ENCODE measurements around the gene STON2. TPM values are rescaled to one million over a fixed set of nuclear protein-coding genes. Genes with fewer than 3 reads are reported as not detected.

Gene STON2
- total and polyA plus RNA-seq, 9 donors = 4.8 to 28.7 (median 17.3) TPM

- DNase-seq = no peak
- Histone ChIP-seq H3K27me3 (no peaks in the 10 kb centered on the region), H3K27ac (no peak overlapping the region), H3K9me3 (no peaks in the 10 kb centered on the region), H3K36me3 (no peaks in the 10 kb centered on the region), H3K4me1 (ENCODE audit: insufficient read depth) (no peaks in the 10 kb centered on the region), H3K4me3 (no peak overlapping the region)
- TF ChIP-seq, protein P1, sequence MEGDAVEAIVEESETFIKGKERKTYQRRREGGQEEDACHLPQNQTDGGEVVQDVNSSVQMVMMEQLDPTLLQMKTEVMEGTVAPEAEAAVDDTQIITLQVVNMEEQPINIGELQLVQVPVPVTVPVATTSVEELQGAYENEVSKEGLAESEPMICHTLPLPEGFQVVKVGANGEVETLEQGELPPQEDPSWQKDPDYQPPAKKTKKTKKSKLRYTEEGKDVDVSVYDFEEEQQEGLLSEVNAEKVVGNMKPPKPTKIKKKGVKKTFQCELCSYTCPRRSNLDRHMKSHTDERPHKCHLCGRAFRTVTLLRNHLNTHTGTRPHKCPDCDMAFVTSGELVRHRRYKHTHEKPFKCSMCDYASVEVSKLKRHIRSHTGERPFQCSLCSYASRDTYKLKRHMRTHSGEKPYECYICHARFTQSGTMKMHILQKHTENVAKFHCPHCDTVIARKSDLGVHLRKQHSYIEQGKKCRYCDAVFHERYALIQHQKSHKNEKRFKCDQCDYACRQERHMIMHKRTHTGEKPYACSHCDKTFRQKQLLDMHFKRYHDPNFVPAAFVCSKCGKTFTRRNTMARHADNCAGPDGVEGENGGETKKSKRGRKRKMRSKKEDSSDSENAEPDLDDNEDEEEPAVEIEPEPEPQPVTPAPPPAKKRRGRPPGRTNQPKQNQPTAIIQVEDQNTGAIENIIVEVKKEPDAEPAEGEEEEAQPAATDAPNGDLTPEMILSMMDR (IDR thresholded peaks at IDR 0.05) = no peak
- no peak for TF ChIP-seq POLR2A (IDR thresholded peaks at IDR 0.05)
- TF ChIP-seq EP300 (IDR thresholded peaks at IDR 0.05) = no peak
- intact Hi-C loops (cut with DNase I) = no loop called here
- WGBS, 3 donors = 60 to 75% (median 68%) methylated on average over 4 of the region's 4 CpGs
Observed at GRCh38 chr14:81331229-81332021, 68.7 kb downstream of the STON2 start.

DNA sequence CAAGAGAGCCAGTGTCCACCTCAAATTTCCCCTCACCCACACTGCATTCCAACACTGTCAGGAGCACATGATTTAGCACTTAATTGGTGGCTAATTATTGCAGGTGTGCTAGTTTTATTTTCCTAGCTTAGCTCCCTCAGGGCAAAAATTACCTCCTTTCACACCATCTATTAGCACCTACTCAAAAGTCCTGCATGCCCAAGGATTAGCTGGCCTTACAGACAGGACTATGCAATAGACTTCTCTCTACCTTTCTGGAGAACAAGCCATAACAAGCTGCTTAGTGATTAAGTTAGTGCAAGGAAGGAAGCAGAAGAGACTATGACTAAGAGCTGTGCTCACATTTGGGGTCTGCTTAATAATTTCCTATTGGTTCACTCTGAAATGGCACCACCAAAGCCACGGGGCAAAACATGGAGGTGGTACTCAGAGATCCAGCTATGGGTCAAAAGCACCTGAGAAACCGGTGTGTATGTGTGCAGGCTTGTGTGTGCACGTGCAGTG lies 69.5 kb downstream of the STON2 start:
- intact Hi-C loops (cut with DNase I) = no loop called here
- Histone ChIP-seq H3K4me1 (ENCODE audit: insufficient read depth) (no peaks in the 10 kb centered on the region), H3K36me3 (no peaks in the 10 kb centered on the region), H3K4me3 (no peak overlapping the region), H3K9me3 (no peaks in the 10 kb centered on the region), H3K27me3 (no peaks in the 10 kb centered on the region), H3K27ac (no peak overlapping the region)
- WGBS, 3 donors = 77 to 88% (median 82%) methylated on average over 3 of the region's 3 CpGs
- no peak for DNase-seq
- TF ChIP-seq, protein P1 (IDR thresholded peaks at IDR 0.05) = no peak
- TF ChIP-seq POLR2A (IDR thresholded peaks at IDR 0.05) (no peak), EP300 (IDR thresholded peaks at IDR 0.05) (no peak)

- Histone ChIP-seq H3K4me3 (no peak overlapping the region), H3K27ac (no peak overlapping the region), H3K27me3 (no peaks in the 10 kb centered on the region), H3K4me1 (ENCODE audit: insufficient read depth) (no peaks in the 10 kb centered on the region), H3K9me3 (no peaks in the 10 kb centered on the region), H3K36me3 (no peaks in the 10 kb centered on the region)
- no peak for DNase-seq
- WGBS, 3 donors = 77 to 85% (median 84%) methylated on average over 9 of the region's 9 CpGs
- TF ChIP-seq, protein P1 (IDR thresholded peaks at IDR 0.05) = no peak
- TF ChIP-seq POLR2A (IDR thresholded peaks at IDR 0.05) (no peak), EP300 (IDR thresholded peaks at IDR 0.05) (no peak)
- intact Hi-C loops (cut with DNase I) = no loop called here
Observed at GRCh38 chr14:81329640-81330381, 70.3 kb downstream of the STON2 start.

DNA sequence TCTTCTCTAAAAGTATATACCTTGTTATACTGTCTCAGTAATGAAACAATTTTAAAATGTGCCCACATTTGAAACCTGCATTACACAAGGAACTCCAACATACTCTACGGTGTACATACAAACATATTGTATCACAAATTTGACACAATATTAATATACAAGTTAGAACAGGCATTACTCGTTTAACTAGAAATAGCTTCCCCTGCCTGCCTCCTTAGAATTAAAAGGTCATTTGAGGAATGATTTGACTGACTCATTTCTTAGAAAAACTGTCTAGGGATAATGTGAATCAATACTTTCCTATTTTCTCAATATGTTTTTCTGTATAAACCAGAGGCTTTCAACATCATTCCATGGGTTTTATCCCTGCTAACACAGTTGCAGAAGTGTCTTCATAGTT lies 73.7 kb downstream of the STON2 start:
- H3K27me3 ChIP-seq = no peaks in the 10 kb centered on the region
- H3K36me3 ChIP-seq = no peaks in the 10 kb centered on the region
- H3K4me1 ChIP-seq (ENCODE audit: insufficient read depth) = no peaks in the 10 kb centered on the region
- intact Hi-C loops (cut with DNase I) = no loop called here
- 90 to 92% (median 91%) methylated on average over 2 of the region's 2 CpGs for WGBS, 3 donors
- TF ChIP-seq POLR2A (IDR thresholded peaks at IDR 0.05) = no peak
- TF ChIP-seq EP300 (IDR thresholded peaks at IDR 0.05) = no peak
- TF ChIP-seq, protein P1 (IDR thresholded peaks at IDR 0.05) = no peak
- no peak overlapping the region for H3K4me3 ChIP-seq
- no peaks in the 10 kb centered on the region for H3K9me3 ChIP-seq
- DNase-seq = no peak
- no peak overlapping the region for H3K27ac ChIP-seq

All from ovary (tissue), 9 donors.